ENCODE results near the gene TRIM7. TPM values are rescaled to one million over a fixed set of nuclear protein-coding genes. Genes with fewer than 3 reads are reported as not detected.
A peak's percentile ranks its signal among the peaks of the same experiment; 100 is the strongest.

The TRIM7 gene
- total and polyA plus RNA-seq, 2 experiments from 2014 or later = 3.1 to 6.8 TPM

GRCh38 chr5:181167814-181168488, 37.0 kb downstream of the TRIM7 start:
- Histone ChIP-seq H3K9me3 (ENCODE audit: low read depth) (no peaks in the 10 kb centered on the region), H3K4me2 (ENCODE audit: unreplicated experiment) (no peak overlapping the region), H4K20me1 (ENCODE audit: insufficient read depth) (no peaks in the 10 kb centered on the region), H2AFZ (no peak overlapping the region), H3K4me3 (no peak overlapping the region), H3K4me1 (ENCODE audit: insufficient read depth) (no peaks in the 10 kb centered on the region), H3F3A (ENCODE audit: insufficient read depth) (peaks cover 37% of the 10 kb centered on the region), H3K27ac (no peak overlapping the region), H3K9ac (no peak overlapping the region), H3K9me2 (ENCODE audit: insufficient read depth) (no peaks in the 10 kb centered on the region), H3K27me3 (replicated peaks; ENCODE audit: insufficient read depth) (0 out of 2 replicates have a peak, but pooled peaks cover 19% of the 10 kb centered on the region), H3K79me2 (ENCODE audit: insufficient read depth) (no peaks in the 10 kb centered on the region), H3K36me3 (ENCODE audit: low read depth) (no peaks in the 10 kb centered on the region)
- DNase-seq = peak; percentile 26
- in situ Hi-C loops (cut with MboI) = no loop called here
- TF ChIP-seq EZH2 (IDR thresholded peaks at IDR 0.05; ENCODE audit: insufficient read depth, poor library complexity, severe bottlenecking) (no peak), EZH2phosphoT487 (IDR thresholded peaks at IDR 0.05; ENCODE audit: insufficient read depth, low read depth) (no peak)
- 21 to 27% methylated on average over 9 to 11 of the region's 11 CpGs for WGBS, 2 experiments (ENCODE audit: low coverage in 1 of 2, low lambda C conversion rate in 2 of 2, missing lambda C conversion rate in 2 of 2)

GRCh38 chr5:181166812-181167733, 37.9 kb downstream of the TRIM7 start:
- Histone ChIP-seq H2AFZ (no peak overlapping the region), H3K9me2 (ENCODE audit: insufficient read depth) (no peaks in the 10 kb centered on the region), H3K4me2 (ENCODE audit: unreplicated experiment) (no peak overlapping the region), H3K4me1 (ENCODE audit: insufficient read depth) (no peaks in the 10 kb centered on the region), H3K36me3 (ENCODE audit: low read depth) (no peaks in the 10 kb centered on the region), H3K27ac (no peak overlapping the region), H3K27me3 (replicated peaks; ENCODE audit: insufficient read depth) (0 out of 2 replicates have a peak, but pooled peaks cover 16% of the 10 kb centered on the region), H3K79me2 (ENCODE audit: insufficient read depth) (no peaks in the 10 kb centered on the region), H3F3A (ENCODE audit: insufficient read depth) (peaks cover 31% of the 10 kb centered on the region), H3K4me3 (no peak overlapping the region), H4K20me1 (ENCODE audit: insufficient read depth) (no peaks in the 10 kb centered on the region), H3K9ac (no peak overlapping the region), H3K9me3 (ENCODE audit: low read depth) (no peaks in the 10 kb centered on the region)
- TF ChIP-seq EZH2 (IDR thresholded peaks at IDR 0.05; ENCODE audit: insufficient read depth, poor library complexity, severe bottlenecking) (no peak), EZH2phosphoT487 (IDR thresholded peaks at IDR 0.05; ENCODE audit: insufficient read depth, low read depth) (no peak)
- in situ Hi-C loops (cut with MboI) = no loop called here
- WGBS, 2 experiments (ENCODE audit: low coverage in 1 of 2, low lambda C conversion rate in 2 of 2, missing lambda C conversion rate in 2 of 2) = 59 to 61% methylated on average over 6 of the region's 6 CpGs
- DNase-seq = no peak

- Histone ChIP-seq H3K9me3 (ENCODE audit: low read depth) (no peaks in the 10 kb centered on the region), H3K4me1 (ENCODE audit: insufficient read depth) (peaks cover 3% of the 10 kb centered on the region; the same call in 1 of the 2 replicates), H3K36me3 (ENCODE audit: low read depth) (no peaks in the 10 kb centered on the region), H2AFZ (no peak overlapping the region; the same call in 1 of the 2 replicates), H3K4me2 (ENCODE audit: unreplicated experiment) (no peak overlapping the region), H3K9me2 (ENCODE audit: insufficient read depth) (no peaks in the 10 kb centered on the region), H3K79me2 (ENCODE audit: insufficient read depth) (no peaks in the 10 kb centered on the region), H4K20me1 (ENCODE audit: insufficient read depth) (no peaks in the 10 kb centered on the region), H3F3A (ENCODE audit: insufficient read depth) (peaks cover 33% of the 10 kb centered on the region), H3K27ac (no peak overlapping the region), H3K27me3 (replicated peaks; ENCODE audit: insufficient read depth) (0 out of 2 replicates have a peak, but pooled peaks cover 14% of the 10 kb centered on the region), H3K9ac (no peak overlapping the region), H3K4me3 (no peak overlapping the region)
- DNase-seq = peak; percentile 17
- no peak for TF ChIP-seq EZH2phosphoT487 (IDR thresholded peaks at IDR 0.05; ENCODE audit: insufficient read depth, low read depth)
- no peak for TF ChIP-seq EZH2 (IDR thresholded peaks at IDR 0.05; ENCODE audit: insufficient read depth, poor library complexity, severe bottlenecking)
- 12% methylated on average over 49 to 52 of the region's 52 CpGs for WGBS, 2 experiments (ENCODE audit: low coverage in 1 of 2, low lambda C conversion rate in 2 of 2, missing lambda C conversion rate in 2 of 2)
- in situ Hi-C loops (cut with MboI) = no loop called here
These were observed 40.7 kb downstream of the TRIM7 start for GRCh38 chr5:181164076-181164952.
